Tibial nerve (tissue), 3 donors: ENCODE measurements around the gene MED4.

Experiments
- CTCF ChIP-seq, 5 experiments: fragments of 200-600 bp in 3 of 5; fragments of 450-650 bp in 2 of 5; sonication (generic) in 3 of 5; IDR thresholded peaks; one replicate each; pipeline ENCODE4 v1.5.1; 2016 to 2019; ENCODE audit warnings: antibody characterized with exemption in 5 of 5, mild to moderate bottlenecking in 3 of 5, moderate library complexity in 2 of 5
- POLR2A ChIP-seq, 2 donors: fragments of 450-650 bp; IDR thresholded peaks; one replicate each; pipeline ENCODE4 v1.6.1; 2017; ENCODE audit warnings: antibody characterized with exemption in 2 of 2, mild to moderate bottlenecking in 2 of 2, moderate library complexity in 2 of 2

- no peak for TF ChIP-seq CTCF (IDR thresholded peaks at IDR 0.05)
- no peak for TF ChIP-seq POLR2A (IDR thresholded peaks at IDR 0.05)
Observed at GRCh38 chr13:48131533-48131932, 36.6 kb upstream of the MED4 start.
